Measurements from ENCODE around the gene TMEM132C. TPM values are rescaled to one million over a fixed set of nuclear protein-coding genes. Genes with fewer than 3 reads are reported as not detected.
"Not testable (repeated sequence)": the region's sequence is repeated elsewhere in the genome, so short reads cannot be mapped to it uniquely, and the experiment has no call there.

Gene TMEM132C
- total and polyA plus RNA-seq, 12 donors, result 0.79 to 2.9 (median 1.7) TPM

DNA sequence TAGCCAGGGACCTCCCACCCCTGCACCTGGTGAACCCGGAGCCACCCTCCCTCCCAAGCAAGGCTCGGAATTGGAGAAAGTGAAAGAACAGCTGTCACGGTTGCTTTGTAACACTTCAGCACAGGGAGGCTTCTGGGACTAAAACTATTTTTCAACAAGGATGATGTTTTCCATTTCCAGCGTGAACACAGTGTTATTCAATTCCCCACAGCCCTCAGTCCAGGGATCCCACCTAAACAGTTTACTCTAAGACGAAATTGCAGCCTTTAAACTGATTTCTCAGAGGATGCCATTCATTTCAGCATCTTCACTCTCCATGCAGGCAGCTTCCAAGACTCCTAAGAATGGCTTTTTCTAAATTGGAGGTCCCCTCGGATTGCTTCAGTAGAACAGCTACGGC is 327.6 kb downstream of the TMEM132C start:
- ATAC-seq, result no peak
- Histone ChIP-seq H3K4me3 (no peak overlapping the region), H3K4me1 (no peaks in the 10 kb centered on the region), H3K36me3 (no peaks in the 10 kb centered on the region), H3K9me3 (no peaks in the 10 kb centered on the region), H3K27ac (no peak overlapping the region), H3K27me3 (peaks cover 0 to 4% (median 0%) of the 10 kb centered on the region in 7 donors)
- TF ChIP-seq, protein P1, sequence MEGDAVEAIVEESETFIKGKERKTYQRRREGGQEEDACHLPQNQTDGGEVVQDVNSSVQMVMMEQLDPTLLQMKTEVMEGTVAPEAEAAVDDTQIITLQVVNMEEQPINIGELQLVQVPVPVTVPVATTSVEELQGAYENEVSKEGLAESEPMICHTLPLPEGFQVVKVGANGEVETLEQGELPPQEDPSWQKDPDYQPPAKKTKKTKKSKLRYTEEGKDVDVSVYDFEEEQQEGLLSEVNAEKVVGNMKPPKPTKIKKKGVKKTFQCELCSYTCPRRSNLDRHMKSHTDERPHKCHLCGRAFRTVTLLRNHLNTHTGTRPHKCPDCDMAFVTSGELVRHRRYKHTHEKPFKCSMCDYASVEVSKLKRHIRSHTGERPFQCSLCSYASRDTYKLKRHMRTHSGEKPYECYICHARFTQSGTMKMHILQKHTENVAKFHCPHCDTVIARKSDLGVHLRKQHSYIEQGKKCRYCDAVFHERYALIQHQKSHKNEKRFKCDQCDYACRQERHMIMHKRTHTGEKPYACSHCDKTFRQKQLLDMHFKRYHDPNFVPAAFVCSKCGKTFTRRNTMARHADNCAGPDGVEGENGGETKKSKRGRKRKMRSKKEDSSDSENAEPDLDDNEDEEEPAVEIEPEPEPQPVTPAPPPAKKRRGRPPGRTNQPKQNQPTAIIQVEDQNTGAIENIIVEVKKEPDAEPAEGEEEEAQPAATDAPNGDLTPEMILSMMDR (IDR thresholded peaks at IDR 0.05), result no peak
- intact Hi-C loops (cut with DNase I), result no loop called here
- no peak for DNase-seq
- WGBS, 2 donors, result 62% methylated on average over 7 of the region's 7 CpGs

DNA sequence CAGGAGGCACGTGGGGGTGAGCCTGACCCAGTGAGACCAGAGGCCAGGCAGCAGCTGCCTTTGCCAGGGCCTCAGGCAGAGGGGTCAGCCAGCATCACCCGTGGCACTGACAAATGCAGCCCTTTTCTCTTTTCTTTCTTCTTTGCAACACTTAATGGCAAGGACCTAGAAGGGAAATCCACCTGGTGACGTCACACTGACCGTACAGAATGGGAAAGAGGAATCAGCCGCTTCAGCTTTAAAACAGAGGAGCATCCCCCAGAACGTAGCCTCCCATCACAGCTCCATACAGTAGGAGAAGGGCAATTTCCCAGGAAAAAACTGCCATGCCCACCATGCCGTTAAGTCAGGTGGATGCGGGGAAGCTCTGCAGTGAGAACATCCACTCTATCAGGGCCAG is 328.6 kb downstream of the TMEM132C start:
- intact Hi-C loops (cut with DNase I), result no loop called here

DNA sequence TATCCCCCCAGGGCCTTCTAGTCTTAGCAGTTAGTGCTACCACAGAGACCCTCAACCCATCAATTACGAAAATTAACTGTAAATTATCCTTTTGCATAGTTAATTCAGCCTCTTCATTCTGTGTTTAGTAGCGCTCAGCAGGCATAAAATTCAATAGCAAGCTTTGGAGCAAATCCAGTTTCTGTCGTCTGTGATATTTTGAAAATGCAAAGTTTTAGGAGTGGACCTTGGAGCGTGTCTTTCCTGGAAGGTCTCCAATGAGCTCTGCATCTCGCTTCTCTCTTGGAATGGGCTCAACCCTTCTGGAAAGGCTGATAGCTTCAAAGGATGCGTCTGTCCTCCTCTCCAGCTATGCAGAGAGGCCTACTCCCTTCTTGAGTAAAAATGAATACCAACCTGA is 333.9 kb downstream of the TMEM132C start:
- intact Hi-C loops (cut with DNase I), result no loop called here
- Histone ChIP-seq H3K4me1 (no peaks in the 10 kb centered on the region), H3K4me3 (no peak overlapping the region), H3K9me3 (no peaks in the 10 kb centered on the region), H3K27me3 (no peaks in the 10 kb centered on the region), H3K36me3 (no peaks in the 10 kb centered on the region), H3K27ac (no peak overlapping the region)
- DNase-seq (no peak), ATAC-seq (no peak)
- TF ChIP-seq, protein P1 (IDR thresholded peaks at IDR 0.05), result no peak
- 61% methylated on average over 6 of the region's 6 CpGs for WGBS, 2 donors

More for the DNA sequence above, 328.6 kb downstream of the TMEM132C start:
- no peaks in the 10 kb centered on the region for H3K9me3 ChIP-seq
- H3K27ac ChIP-seq, result no peak overlapping the region
- no peak overlapping the region for H3K4me3 ChIP-seq
- TF ChIP-seq, protein P1 (IDR thresholded peaks at IDR 0.05), result no peak
- no peaks in the 10 kb centered on the region for H3K4me1 ChIP-seq
- peaks cover 0 to 4% (median 0%) of the 10 kb centered on the region in 7 donors for H3K27me3 ChIP-seq
- 70 to 79% methylated on average over 8 of the region's 8 CpGs for WGBS, 2 donors
- ATAC-seq (no peak), DNase-seq (no peak)
- no peaks in the 10 kb centered on the region for H3K36me3 ChIP-seq

DNA sequence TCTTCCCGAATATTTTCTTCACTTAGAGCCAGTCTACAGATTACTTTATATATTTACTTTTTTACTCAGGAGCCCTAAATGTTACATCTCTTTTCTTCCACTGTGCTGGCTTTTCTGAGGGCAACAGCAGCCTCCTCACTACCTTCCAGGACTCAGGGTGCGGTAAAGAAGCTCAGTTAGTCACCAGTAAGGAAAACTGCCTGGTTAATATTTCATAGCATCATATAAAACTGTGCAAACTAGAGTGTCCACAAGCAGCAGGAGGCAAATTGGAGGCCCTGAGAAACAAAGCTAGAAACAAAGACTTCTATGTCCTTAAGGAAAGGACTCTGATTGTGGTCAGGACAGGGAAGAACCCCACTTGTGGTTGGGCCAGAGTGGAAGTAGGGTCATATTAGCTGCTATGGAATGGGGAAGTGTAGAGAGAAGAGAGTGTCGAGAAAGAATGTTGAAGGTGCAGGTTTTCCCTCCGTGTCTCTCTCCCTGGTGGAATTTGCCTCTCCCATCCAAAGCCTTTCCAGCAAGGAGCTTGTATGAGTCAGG is 336.7 kb downstream of the TMEM132C start:
- no peaks in the 10 kb centered on the region for H3K9me3 ChIP-seq
- H3K36me3 ChIP-seq, result no peaks in the 10 kb centered on the region
- no peak overlapping the region for H3K27ac ChIP-seq
- intact Hi-C loops (cut with DNase I), result no loop called here
- TF ChIP-seq, protein P1 (IDR thresholded peaks at IDR 0.05), result no peak
- no peaks in the 10 kb centered on the region for H3K27me3 ChIP-seq
- no peak for DNase-seq
- H3K4me3 ChIP-seq, result no peak overlapping the region
- no peak for ATAC-seq
- no peaks in the 10 kb centered on the region for H3K4me1 ChIP-seq
- 76 to 77% methylated on average over 4 of the region's 4 CpGs for WGBS, 2 donors

DNA sequence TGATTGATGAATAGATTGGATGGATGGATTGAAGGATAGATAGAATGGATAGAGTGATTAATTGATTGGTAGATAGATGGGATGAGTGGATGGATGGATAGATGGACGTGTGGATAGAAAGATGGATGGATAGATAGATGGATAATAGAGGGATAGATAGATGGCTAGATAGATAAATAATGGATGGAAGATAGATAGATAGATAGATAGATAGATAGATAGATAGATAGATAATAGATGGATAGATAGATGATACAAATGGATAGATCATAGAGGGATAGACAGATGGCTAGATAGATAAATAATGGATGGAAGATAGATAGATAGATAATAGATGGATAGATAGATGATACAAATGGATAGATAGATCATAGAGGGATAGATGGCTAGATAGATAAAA is 337.2 kb downstream of the TMEM132C start:
- H3K27me3 ChIP-seq; intact Hi-C loops (cut with DNase I); ATAC-seq; H3K36me3 ChIP-seq; H3K9me3 ChIP-seq; H3K27ac ChIP-seq; H3K4me3 ChIP-seq; H3K4me1 ChIP-seq; DNase-seq: not testable (repeated sequence)
- 56 to 72% methylated on average over 1 of the region's 1 CpG for WGBS, 2 donors

Data from heart right ventricle (tissue), 16 donors.